SU-DHL-6 (cell line): ENCODE measurements around the gene TPO.

Experiments used
- H2AFZ ChIP-seq: fragments of 200-600 bp; sonication (generic); 2 replicates; pipeline ENCODE4 v1.6.1; 2014; ENCODE audit warnings: low read depth, mild to moderate bottlenecking, moderate library complexity, mixed read lengths, antibody characterized with exemption, low read length; ENCODE audit not compliant: severe bottlenecking
- H3F3A ChIP-seq: fragments of 200-600 bp; shearing (Covaris generic); 2 replicates; pipeline ENCODE4 v1.6.0; 2016; ENCODE audit warnings: antibody characterized with exemption, mild to moderate bottlenecking; ENCODE audit not compliant: insufficient read depth
- H3K27ac ChIP-seq: fragments of 200-600 bp; sonication (generic); 2 replicates; pipeline ENCODE4 v1.5.1; 2016; ENCODE audit warnings: low read depth, mild to moderate bottlenecking, low read length, moderate library complexity, mixed read lengths
- H3K27me3 ChIP-seq: fragments of 200-600 bp; sonication (generic), shearing (Covaris generic); 2 replicates; pipeline ENCODE4 v1.6.0; 2014; ENCODE audit warnings: mild to moderate bottlenecking, low read length
- H3K36me3 ChIP-seq: fragments of 200-600 bp; sonication (generic); 2 replicates; pipeline ENCODE4 v1.6.1; 2014; ENCODE audit warnings: mild to moderate bottlenecking, low read length, mixed read lengths
- H3K4me2 ChIP-seq: fragments of 300-600, 200-600 bp; shearing (Covaris generic), sonication (generic); 2 replicates; pipeline ENCODE4 v1.6.0; 2014; ENCODE audit warnings: low read length, low read depth, mild to moderate bottlenecking; ENCODE audit not compliant: poor library complexity, severe bottlenecking
- H3K4me3 ChIP-seq: fragments of 200-600 bp; sonication (generic); 2 replicates; pipeline ENCODE4 v1.5.1; 2014; ENCODE audit warnings: antibody characterized with exemption, low read length, mild to moderate bottlenecking, mixed read lengths; ENCODE audit not compliant: insufficient read depth, poor library complexity, severe bottlenecking
- H3K79me2 ChIP-seq: fragments of 200-600 bp; sonication (generic); 2 replicates; pipeline ENCODE4 v1.6.1; 2014; ENCODE audit warnings: mild to moderate bottlenecking, low read length, moderate library complexity; ENCODE audit not compliant: insufficient read depth
- H3K9ac ChIP-seq: fragments of 200-600 bp; sonication (generic); 2 replicates; pipeline ENCODE4 v1.7.0; 2014; ENCODE audit warnings: mild to moderate bottlenecking, low read length
- H3K9me2 ChIP-seq: fragments of 200-600 bp; sonication (generic); replicated peaks from 2 replicates; pipeline ENCODE4 v1.6.1; 2014; ENCODE audit warnings: low read length; ENCODE audit not compliant: insufficient read depth
- H3K9me3 ChIP-seq: fragments of 200-600 bp; sonication (generic); 2 replicates; pipeline ENCODE4 v1.6.1; 2014; ENCODE audit warnings: low read length, mixed read lengths; ENCODE audit not compliant: insufficient read depth
- H4K20me1 ChIP-seq: fragments of 200-600 bp; sonication (generic); 2 replicates; pipeline ENCODE4 v1.6.1; 2014; ENCODE audit warnings: low read depth, mild to moderate bottlenecking, antibody characterized with exemption, low read length, moderate library complexity, mixed read lengths
- EZH2phosphoT487 ChIP-seq: fragments of 200-600 bp; sonication (generic), shearing (Covaris generic); conservative IDR thresholded peaks from 2 replicates; pipeline ENCODE4 v1.6.1; 2018; ENCODE audit warnings: mild to moderate bottlenecking, antibody characterized with exemption, low read length, moderate library complexity, mixed read lengths
- TF ChIP-seq, protein P1 (sequence below): fragments of 200-600 bp; sonication (generic); IDR thresholded peaks from one replicate; pipeline ENCODE4 v1.5.1; 2017; ENCODE audit warnings: antibody characterized with exemption, mild to moderate bottlenecking, low read length, moderate library complexity; ENCODE audit not compliant: insufficient read depth, poor library complexity, severe bottlenecking

TPO gene

DNA sequence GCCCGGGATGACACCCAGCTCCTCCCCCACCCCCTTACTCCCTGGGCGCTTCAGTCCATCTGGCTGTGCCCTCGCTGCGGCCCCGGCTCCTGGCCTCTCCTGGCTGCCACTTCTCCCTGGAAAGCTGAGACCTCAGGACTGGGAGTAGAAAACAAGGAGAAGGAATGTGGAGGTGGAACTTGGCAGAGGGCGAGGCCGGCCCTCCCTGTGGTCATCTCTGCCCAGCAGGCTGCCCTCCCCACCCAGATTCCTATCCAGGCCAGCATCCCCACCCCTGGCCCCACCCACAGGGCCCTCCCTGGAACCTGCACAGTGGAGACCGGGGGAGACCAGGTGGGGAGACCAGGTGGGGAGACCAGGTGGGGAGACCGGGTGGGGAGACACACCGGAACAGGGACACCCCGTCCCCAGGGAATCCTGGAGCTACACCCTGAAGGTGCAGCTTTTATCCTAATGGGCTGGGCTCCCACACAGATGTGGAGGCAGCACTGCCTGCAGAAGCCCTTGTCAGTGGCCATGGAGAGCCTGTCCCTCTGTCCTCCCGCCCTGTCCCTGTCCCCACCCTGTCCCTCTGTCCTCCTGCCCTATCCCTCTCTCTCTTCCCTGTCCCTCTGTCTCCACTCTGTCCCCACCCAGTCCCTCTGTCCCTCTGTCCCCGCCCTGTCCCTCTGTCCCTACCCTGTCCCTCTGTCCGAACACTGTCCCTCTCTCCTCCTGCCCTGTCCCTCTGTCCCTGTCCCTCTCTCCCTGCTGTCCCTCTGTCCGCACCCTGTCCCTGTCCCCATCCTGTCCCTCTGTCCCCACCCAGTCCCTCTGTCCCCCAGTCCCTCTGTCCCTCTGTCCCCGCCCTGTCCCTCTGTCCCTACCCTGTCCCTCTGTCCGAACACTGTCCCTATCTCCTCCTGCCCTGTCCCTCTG is 173.9 kb downstream of the TPO start:
- Histone ChIP-seq H3K9me3 (no peaks in the 10 kb centered on the region), H3K9ac (no peak overlapping the region), H3K9me2 (no peaks in the 10 kb centered on the region), H3K4me2 (no peak overlapping the region), H3K27me3 (no peaks in the 10 kb centered on the region), H3K27ac (no peak overlapping the region), H3K36me3 (no peaks in the 10 kb centered on the region), H2AFZ (no peak overlapping the region), H3F3A (no peaks in the 10 kb centered on the region), H4K20me1 (no peaks in the 10 kb centered on the region), H3K4me3 (no peak overlapping the region), H3K79me2 (no peaks in the 10 kb centered on the region)
- TF ChIP-seq, protein P1, sequence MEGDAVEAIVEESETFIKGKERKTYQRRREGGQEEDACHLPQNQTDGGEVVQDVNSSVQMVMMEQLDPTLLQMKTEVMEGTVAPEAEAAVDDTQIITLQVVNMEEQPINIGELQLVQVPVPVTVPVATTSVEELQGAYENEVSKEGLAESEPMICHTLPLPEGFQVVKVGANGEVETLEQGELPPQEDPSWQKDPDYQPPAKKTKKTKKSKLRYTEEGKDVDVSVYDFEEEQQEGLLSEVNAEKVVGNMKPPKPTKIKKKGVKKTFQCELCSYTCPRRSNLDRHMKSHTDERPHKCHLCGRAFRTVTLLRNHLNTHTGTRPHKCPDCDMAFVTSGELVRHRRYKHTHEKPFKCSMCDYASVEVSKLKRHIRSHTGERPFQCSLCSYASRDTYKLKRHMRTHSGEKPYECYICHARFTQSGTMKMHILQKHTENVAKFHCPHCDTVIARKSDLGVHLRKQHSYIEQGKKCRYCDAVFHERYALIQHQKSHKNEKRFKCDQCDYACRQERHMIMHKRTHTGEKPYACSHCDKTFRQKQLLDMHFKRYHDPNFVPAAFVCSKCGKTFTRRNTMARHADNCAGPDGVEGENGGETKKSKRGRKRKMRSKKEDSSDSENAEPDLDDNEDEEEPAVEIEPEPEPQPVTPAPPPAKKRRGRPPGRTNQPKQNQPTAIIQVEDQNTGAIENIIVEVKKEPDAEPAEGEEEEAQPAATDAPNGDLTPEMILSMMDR = no peak
- no peak for TF ChIP-seq EZH2phosphoT487

DNA sequence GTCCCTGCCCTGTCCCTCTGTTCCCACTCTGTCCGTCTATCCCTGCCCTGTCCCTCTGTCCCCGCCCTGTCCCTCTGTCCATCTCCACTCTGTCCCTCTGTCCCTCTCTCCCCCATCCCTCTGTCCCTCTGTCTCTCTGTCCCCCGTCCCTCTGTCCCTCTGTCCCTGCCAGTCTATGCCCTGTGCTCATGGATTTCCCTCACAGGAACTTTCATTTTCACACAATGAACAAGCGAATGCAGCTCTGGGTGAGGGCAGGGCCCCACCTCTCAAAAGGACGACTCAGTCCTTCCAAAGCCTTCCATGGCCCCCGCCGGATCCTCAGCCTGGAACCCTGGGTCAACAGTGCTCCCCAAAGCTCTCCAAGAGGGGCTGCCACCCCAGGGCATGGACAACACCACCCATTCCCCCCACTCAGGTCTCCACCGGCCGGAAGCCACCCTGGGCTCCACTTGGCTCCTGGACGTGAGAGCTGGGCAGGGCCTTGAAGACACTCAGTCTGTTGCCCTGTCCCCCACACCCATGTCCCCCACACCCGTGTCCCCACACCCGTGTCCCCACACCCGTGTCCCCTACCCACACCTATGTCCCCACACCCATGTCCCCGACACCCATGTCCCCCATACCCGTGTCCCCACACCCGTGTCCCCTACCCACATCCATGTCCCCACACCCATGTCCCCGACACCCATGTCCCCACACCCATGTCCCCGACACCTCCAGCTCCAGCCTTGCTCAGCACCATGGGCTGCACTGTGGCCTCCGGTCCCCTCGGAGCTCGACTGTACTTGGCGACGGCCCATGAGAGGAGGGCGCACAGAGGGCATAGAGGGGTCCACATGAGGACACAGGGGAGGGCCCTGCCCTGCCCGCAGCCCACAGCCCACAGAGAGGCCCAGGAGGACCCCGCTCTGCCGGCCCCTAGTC is 175.1 kb downstream of the TPO start:
- Histone ChIP-seq H3K27me3 (no peaks in the 10 kb centered on the region), H3K27ac (no peak overlapping the region), H3K9ac (no peak overlapping the region), H3F3A (no peaks in the 10 kb centered on the region), H3K79me2 (no peaks in the 10 kb centered on the region), H4K20me1 (no peaks in the 10 kb centered on the region), H3K36me3 (no peaks in the 10 kb centered on the region), H3K9me2 (no peaks in the 10 kb centered on the region), H3K4me3 (no peak overlapping the region), H3K4me2 (no peak overlapping the region), H2AFZ (no peak overlapping the region), H3K9me3 (no peaks in the 10 kb centered on the region)
- TF ChIP-seq EZH2phosphoT487 = no peak
- TF ChIP-seq, protein P1 = no peak

DNA sequence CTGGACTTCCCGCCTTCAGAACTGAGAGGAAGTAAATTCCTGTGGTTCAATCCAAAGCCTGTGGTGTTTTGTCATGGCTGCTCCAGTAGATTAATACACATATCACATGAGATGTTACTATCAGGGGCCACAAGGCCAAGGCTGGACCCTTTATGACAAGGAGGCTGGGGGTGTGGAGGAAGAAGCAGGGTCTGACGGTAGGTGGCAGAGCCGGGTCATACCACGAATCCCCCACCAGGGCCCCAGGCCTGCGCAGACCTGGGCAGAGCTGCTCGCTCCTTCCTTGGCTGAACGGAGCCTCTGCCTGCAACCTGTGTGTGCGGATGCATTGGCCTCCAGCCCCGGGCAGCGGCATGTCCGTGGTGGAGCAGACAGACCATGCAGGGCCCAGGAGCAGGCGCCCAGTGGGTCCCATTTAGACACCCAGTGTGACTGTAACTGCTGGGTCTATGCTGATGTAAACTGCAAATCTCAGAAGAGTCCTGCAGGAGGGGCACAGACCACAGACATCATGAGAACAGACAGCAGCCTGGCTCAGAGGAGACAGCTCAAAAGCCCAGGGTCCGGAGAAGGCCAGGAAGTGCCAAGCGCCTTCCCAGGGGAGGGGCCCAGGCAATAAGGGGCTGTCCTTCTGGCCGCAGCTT is 175.8 kb downstream of the TPO start:
- no peaks in the 10 kb centered on the region for H3F3A ChIP-seq
- H3K9ac ChIP-seq = no peak overlapping the region
- H3K9me2 ChIP-seq = no peaks in the 10 kb centered on the region
- no peaks in the 10 kb centered on the region for H3K9me3 ChIP-seq
- no peak overlapping the region for H3K4me3 ChIP-seq
- H4K20me1 ChIP-seq = no peaks in the 10 kb centered on the region
- no peaks in the 10 kb centered on the region for H3K27me3 ChIP-seq
- H3K4me2 ChIP-seq = no peak overlapping the region
- H3K27ac ChIP-seq = no peak overlapping the region
- H3K79me2 ChIP-seq = no peaks in the 10 kb centered on the region
- H2AFZ ChIP-seq = no peak overlapping the region
- TF ChIP-seq, protein P1 = no peak
- no peak for TF ChIP-seq EZH2phosphoT487
- no peaks in the 10 kb centered on the region for H3K36me3 ChIP-seq
